ENCODE measurements around the gene CDH10. TPM values are rescaled to one million over a fixed set of nuclear protein-coding genes. Genes with fewer than 3 reads are reported as not detected.

Gene CDH10
- total and polyA plus RNA-seq, 2 experiments from 2014 or later = not detected

GRCh38 chr5:24505258-24505657 is 139.5 kb downstream of the CDH10 start:
- Mint-ChIP-seq H3K27ac (no peak overlapping the region), H3K27me3 (ENCODE audit: insufficient read depth, low read depth, poor library complexity) (no peaks in the 10 kb centered on the region), H3K4me1 (peaks cover 4% of the 10 kb centered on the region; the same call in 1 of the 3 replicates), H3K4me3 (no peak overlapping the region), H3K9me3 (no peaks in the 10 kb centered on the region), H3K36me3 (ENCODE audit: low read depth) (no peaks in the 10 kb centered on the region)
- no peaks in the 10 kb centered on the region for H3F3A ChIP-seq (replicated peaks; ENCODE audit: low read depth)
- H3K36me3 ChIP-seq (ENCODE audit: insufficient read depth) = no peaks in the 10 kb centered on the region
- ATAC-seq (no peak), DNase-seq (ENCODE audit: low spot score) (no peak)
- no peak overlapping the region for H2AFZ ChIP-seq
- H4K20me1 ChIP-seq (replicated peaks; ENCODE audit: insufficient read depth) = no peaks in the 10 kb centered on the region
- TF ChIP-seq NANOG (IDR thresholded peaks at IDR 0.05; ENCODE audit: borderline replicate concordance) = no peak
- H3K4me2 ChIP-seq = no peak overlapping the region
- no peaks in the 10 kb centered on the region for H3K27me3 ChIP-seq (ENCODE audit: insufficient read depth)
- H3K79me2 ChIP-seq (replicated peaks; ENCODE audit: insufficient read depth) = no peaks in the 10 kb centered on the region
- H3K4me3 ChIP-seq = no peak overlapping the region
- no peak overlapping the region for H3K27ac ChIP-seq (ENCODE audit: low read depth)
- no peaks in the 10 kb centered on the region for H3K9me2 ChIP-seq (ENCODE audit: insufficient read depth)
- no peaks in the 10 kb centered on the region; the same call in 1 of the 2 replicates for H3K4me1 ChIP-seq (ENCODE audit: insufficient read depth)

DNA sequence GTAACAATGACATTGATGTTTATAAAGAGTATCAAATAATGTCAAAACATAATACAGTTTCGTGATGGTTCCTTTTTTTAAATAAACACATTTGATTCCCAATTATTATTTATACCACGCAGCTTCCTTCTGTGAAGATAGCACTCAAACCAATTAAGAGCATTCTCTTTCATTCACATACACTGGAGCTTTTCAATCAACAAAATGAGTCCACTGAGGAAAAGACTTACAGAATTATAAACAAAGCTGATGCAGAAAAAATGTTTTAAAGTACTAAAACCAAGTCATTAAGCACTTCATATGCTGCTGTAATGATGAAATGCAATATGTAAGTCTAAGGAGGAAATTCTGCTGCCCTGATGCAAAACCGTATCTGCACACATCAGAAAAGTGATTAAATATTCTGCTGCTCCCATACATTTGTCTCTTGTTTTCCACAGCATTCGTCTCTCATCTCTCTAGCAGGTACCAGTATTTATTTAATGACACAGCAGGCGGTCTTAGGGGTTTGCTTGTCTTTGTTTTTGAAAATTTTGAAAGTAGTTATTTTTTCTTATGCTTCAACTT is 147.1 kb downstream of the CDH10 start:
- TF ChIP-seq CREB1 (CRISPR knock-in tag; IDR thresholded peaks at IDR 0.05; ENCODE audit: low read depth) (no peak), CTCF (conservative IDR thresholded peaks at IDR 0.05; ENCODE audit: low read depth in 2 of 2) (no peak), POLR2AphosphoS5 (IDR thresholded peaks at IDR 0.05; ENCODE audit: low read depth) (no peak), JUNB (IDR thresholded peaks at IDR 0.05; ENCODE audit: unreplicated experiment) (no peak), EZH2phosphoT487 (IDR thresholded peaks at IDR 0.05; ENCODE audit: unreplicated experiment) (no peak), EZH2 (IDR thresholded peaks at IDR 0.05; ENCODE audit: low read depth, unreplicated experiment) (no peak), NANOG (IDR thresholded peaks at IDR 0.05; ENCODE audit: borderline replicate concordance) (no peak)
- Mint-ChIP-seq H3K27me3 (ENCODE audit: insufficient read depth, low read depth, poor library complexity) (no peaks in the 10 kb centered on the region), H3K27ac (no peak overlapping the region), H3K36me3 (ENCODE audit: low read depth) (no peaks in the 10 kb centered on the region), H3K9me3 (no peaks in the 10 kb centered on the region), H3K4me3 (no peak overlapping the region), H3K4me1 (peaks cover 14% of the 10 kb centered on the region)
- Histone ChIP-seq H3K4me2 (no peak overlapping the region), H3K79me2 (replicated peaks; ENCODE audit: insufficient read depth) (no peaks in the 10 kb centered on the region), H4K20me1 (replicated peaks; ENCODE audit: insufficient read depth) (no peaks in the 10 kb centered on the region), H3F3A (replicated peaks; ENCODE audit: low read depth) (no peaks in the 10 kb centered on the region), H3K36me3 (ENCODE audit: insufficient read depth) (no peaks in the 10 kb centered on the region), H3K4me1 (ENCODE audit: insufficient read depth) (0 out of 2 replicates have a peak, but pooled peaks cover 12% of the 10 kb centered on the region), H3K27me3 (ENCODE audit: insufficient read depth) (no peaks in the 10 kb centered on the region), H2AFZ (no peak overlapping the region), H3K27ac (ENCODE audit: low read depth) (no peak overlapping the region), H3K4me3 (no peak overlapping the region), H3K9me2 (ENCODE audit: insufficient read depth) (no peaks in the 10 kb centered on the region)
- no peak for ATAC-seq
- DNase-seq (ENCODE audit: low spot score) = no peak

GRCh38 chr5:24497145-24497544 is 147.6 kb downstream of the CDH10 start:
- no peaks in the 10 kb centered on the region for H4K20me1 ChIP-seq (replicated peaks; ENCODE audit: insufficient read depth)
- H3K4me2 ChIP-seq = no peak overlapping the region
- no peak for TF ChIP-seq EZH2 (IDR thresholded peaks at IDR 0.05; ENCODE audit: low read depth, unreplicated experiment)
- TF ChIP-seq CREB1 (CRISPR knock-in tag; IDR thresholded peaks at IDR 0.05; ENCODE audit: low read depth) = no peak
- H3K27ac ChIP-seq (ENCODE audit: low read depth) = no peak overlapping the region
- DNase-seq (ENCODE audit: low spot score) (no peak), ATAC-seq (no peak)
- Mint-ChIP-seq H3K4me3 (no peak overlapping the region), H3K36me3 (ENCODE audit: low read depth) (no peaks in the 10 kb centered on the region), H3K4me1 (peaks cover 14% of the 10 kb centered on the region), H3K9me3 (no peaks in the 10 kb centered on the region), H3K27ac (no peak overlapping the region), H3K27me3 (ENCODE audit: insufficient read depth, low read depth, poor library complexity) (no peaks in the 10 kb centered on the region)
- H3K4me1 ChIP-seq (ENCODE audit: insufficient read depth) = 0 out of 2 replicates have a peak, but pooled peaks cover 12% of the 10 kb centered on the region
- H2AFZ ChIP-seq = no peak overlapping the region
- H3K27me3 ChIP-seq (ENCODE audit: insufficient read depth) = no peaks in the 10 kb centered on the region
- no peaks in the 10 kb centered on the region for H3F3A ChIP-seq (replicated peaks; ENCODE audit: low read depth)
- no peaks in the 10 kb centered on the region for H3K9me2 ChIP-seq (ENCODE audit: insufficient read depth)
- no peak overlapping the region for H3K4me3 ChIP-seq
- no peaks in the 10 kb centered on the region for H3K79me2 ChIP-seq (replicated peaks; ENCODE audit: insufficient read depth)
- H3K36me3 ChIP-seq (ENCODE audit: insufficient read depth) = no peaks in the 10 kb centered on the region
